Osteoblast (primary cell): Measurements from ENCODE around the gene CD19. TPM values are rescaled to one million over a fixed set of nuclear protein-coding genes. Genes with fewer than 3 reads are reported as not detected.

Source experiments
- DNase-seq: peaks from one replicate; pipeline ENCODE4 v3.0.0; 2011; ENCODE audit warnings: low spot score, mixed read lengths; ENCODE audit not compliant: insufficient read length; ENCODE audit errors: missing footprints
- H2AFZ ChIP-seq: 2 replicates; pipeline ENCODE4 v1.6.0; 2011; ENCODE audit warnings: mild to moderate bottlenecking, low read length
- H3K27ac ChIP-seq: 2 replicates; pipeline ENCODE4 v1.5.1; 2011; ENCODE audit warnings: mild to moderate bottlenecking, low read depth, low read length, moderate library complexity
- H3K27me3 ChIP-seq: 2 replicates; pipeline ENCODE4 v1.6.0; 2012; ENCODE audit warnings: mild to moderate bottlenecking, control low read depth, inconsistent platforms, low read length, moderate library complexity; ENCODE audit not compliant: insufficient read depth
- H3K36me3 ChIP-seq: 2 replicates; pipeline ENCODE4 v1.5.1; 2011; ENCODE audit warnings: mild to moderate bottlenecking, low read length, control low read depth, moderate library complexity; ENCODE audit not compliant: insufficient read depth
- H3K4me1 ChIP-seq: 2 replicates; pipeline ENCODE4 v1.5.1; 2011; ENCODE audit warnings: mild to moderate bottlenecking, low read length, control low read depth, moderate library complexity; ENCODE audit not compliant: insufficient read depth
- H3K4me2 ChIP-seq: 2 replicates; pipeline ENCODE4 v1.6.0; 2011; ENCODE audit warnings: mild to moderate bottlenecking, low read length; ENCODE audit not compliant: insufficient read depth
- H3K4me3 ChIP-seq: fragments of 200-600 bp; sonication (generic); 3 replicates; pipeline ENCODE4 v1.5.1; 2012; ENCODE audit warnings: mild to moderate bottlenecking, low read length, inconsistent platforms; ENCODE audit not compliant: insufficient read depth
- H3K79me2 ChIP-seq: 2 replicates; pipeline ENCODE4 v1.6.0; 2012; ENCODE audit warnings: mild to moderate bottlenecking, low read length, control low read depth, inconsistent platforms; ENCODE audit not compliant: insufficient read depth
- H3K9me3 ChIP-seq: 2 replicates; pipeline ENCODE4 v1.5.1; 2011; ENCODE audit warnings: low read depth, low read length, control low read depth
- H4K20me1 ChIP-seq: 2 replicates; pipeline ENCODE4 v1.6.0; 2012; ENCODE audit warnings: mild to moderate bottlenecking, low read length, control low read depth; ENCODE audit not compliant: insufficient read depth
- CTCF ChIP-seq: IDR thresholded peaks from 2 replicates; pipeline ENCODE4 v1.5.1; 2011; ENCODE audit warnings: mild to moderate bottlenecking, low read depth, low read length, moderate library complexity; ENCODE audit errors: extremely low read depth
- total RNA-seq: library from RNA; depleted of rRNA; stranded (reverse); fragments of >200 nt; gene quantifications from 2 replicates; pipeline ENCODE4 v1.2.3, GENCODE V29; 2012

The CD19 gene
- total RNA-seq, 1 donor = not detected

- no peaks in the 10 kb centered on the region for H3K79me2 ChIP-seq
- no peak overlapping the region for H2AFZ ChIP-seq
- H3K27me3 ChIP-seq = no peaks in the 10 kb centered on the region
- H3K4me1 ChIP-seq = no peaks in the 10 kb centered on the region
- H3K36me3 ChIP-seq = no peaks in the 10 kb centered on the region
- no peak overlapping the region for H3K27ac ChIP-seq
- no peaks in the 10 kb centered on the region for H4K20me1 ChIP-seq
- TF ChIP-seq CTCF = no peak
- no peak overlapping the region for H3K4me2 ChIP-seq
- no peak for DNase-seq
- H3K4me3 ChIP-seq = no peak overlapping the region
- no peaks in the 10 kb centered on the region for H3K9me3 ChIP-seq
Observed at GRCh38 chr16:28899882-28900590, 31.7 kb upstream of the CD19 start.

- DNase-seq = no peak
- H4K20me1 ChIP-seq = no peaks in the 10 kb centered on the region
- H3K27me3 ChIP-seq = no peaks in the 10 kb centered on the region
- no peak overlapping the region for H3K4me2 ChIP-seq
- TF ChIP-seq CTCF = no peak
- H3K4me3 ChIP-seq = no peak overlapping the region
- no peak overlapping the region for H2AFZ ChIP-seq
- no peaks in the 10 kb centered on the region for H3K9me3 ChIP-seq
- H3K36me3 ChIP-seq = no peaks in the 10 kb centered on the region
- H3K79me2 ChIP-seq = no peaks in the 10 kb centered on the region
- H3K27ac ChIP-seq = no peak overlapping the region
- H3K4me1 ChIP-seq = no peaks in the 10 kb centered on the region
Observed at GRCh38 chr16:28900601-28901000, 31.2 kb upstream of the CD19 start.

- Histone ChIP-seq H3K27me3 (no peaks in the 10 kb centered on the region), H3K79me2 (no peaks in the 10 kb centered on the region), H3K4me3 (no peak overlapping the region), H2AFZ (no peak overlapping the region), H3K36me3 (no peaks in the 10 kb centered on the region), H3K9me3 (no peaks in the 10 kb centered on the region), H3K27ac (no peak overlapping the region), H3K4me1 (no peaks in the 10 kb centered on the region), H3K4me2 (no peak overlapping the region), H4K20me1 (no peaks in the 10 kb centered on the region)
- no peak for TF ChIP-seq CTCF
- DNase-seq = no peak
Observed at GRCh38 chr16:28901862-28902261, 29.9 kb upstream of the CD19 start.

- no peak for TF ChIP-seq CTCF
- DNase-seq = no peak
- Histone ChIP-seq H3K4me3 (no peak overlapping the region), H3K4me2 (no peak overlapping the region), H4K20me1 (no peaks in the 10 kb centered on the region), H3K9me3 (no peaks in the 10 kb centered on the region), H3K79me2 (no peaks in the 10 kb centered on the region), H3K36me3 (no peaks in the 10 kb centered on the region), H3K27me3 (no peaks in the 10 kb centered on the region), H3K4me1 (no peaks in the 10 kb centered on the region), H3K27ac (no peak overlapping the region), H2AFZ (no peak overlapping the region)
Observed at GRCh38 chr16:28902909-28903308, 28.9 kb upstream of the CD19 start.
